PC-3 (cell line): ENCODE results near the gene SLC9A9. TPM values are rescaled to one million over a fixed set of nuclear protein-coding genes. Genes with fewer than 3 reads are reported as not detected.

ENCODE experiments used
- ATAC-seq: fragments of 200-7000 bp; cut with Tn5 transposase; 2 replicates; pipeline ENCODE4 v1.9.1; 2020; ENCODE audit warnings: mild to moderate bottlenecking, moderate library complexity
- BruUV-seq: library from RNA; stranded (reverse); fragments of 400-500 nt; replicated peaks from 2 replicates; lab custom pipeline; 2021; lab: Mats Ljungman, UMichigan
- CTCF ChIA-PET: fragments of 300-600 bp; sonication (Branson Sonifier 250); formaldehyde crosslinking; loops from one replicate; lab custom pipeline; 2022; ENCODE audit warnings: antibody characterized with exemption; lab: Charles Lee
- POLR2A ChIA-PET: fragments of 300-600 bp; sonication (Branson Sonifier 250); formaldehyde crosslinking; loops from one replicate; lab custom pipeline; 2022; ENCODE audit warnings: antibody characterized with exemption; ENCODE audit not compliant: unreplicated experiment; lab: Charles Lee
- DNase-seq: peaks from one replicate; pipeline ENCODE4 v3.0.0-alpha.2; 2015
- H2AFZ ChIP-seq: fragments of 300-600 bp; sonication (generic); 2 replicates; pipeline ENCODE4 v1.6.0; 2016; ENCODE audit warnings: antibody characterized with exemption, low read length
- H3F3A ChIP-seq: fragments of 300-600 bp; sonication (generic); one replicate; pipeline ENCODE4 v1.6.0; 2017; ENCODE audit warnings: antibody characterized with exemption, low read length, control low read depth, mild to moderate bottlenecking; ENCODE audit not compliant: unreplicated experiment
- H3K27ac ChIP-seq: fragments of 300-600 bp; sonication (generic); 2 replicates; pipeline ENCODE4 v1.5.1; 2016; ENCODE audit warnings: mild to moderate bottlenecking, low read length
- H3K27me3 ChIP-seq: fragments of 300-600 bp; sonication (generic); 2 replicates; pipeline ENCODE4 v1.6.1; 2016; ENCODE audit warnings: low read length, mixed read lengths
- H3K36me3 ChIP-seq: fragments of 300-600 bp; sonication (generic); 2 replicates; pipeline ENCODE4 v1.6.1; 2016; ENCODE audit warnings: low read depth, mixed run types, low read length, mixed read lengths
- H3K4me1 ChIP-seq: fragments of 300-600 bp; sonication (generic); 2 replicates; pipeline ENCODE4 v1.5.1; 2016; ENCODE audit warnings: low read length; ENCODE audit not compliant: insufficient read depth
- H3K4me2 ChIP-seq: fragments of 300-600 bp; sonication (generic); 2 replicates; pipeline ENCODE4 v1.6.0; 2016; ENCODE audit warnings: low read length
- H3K4me3 ChIP-seq: fragments of 300-600 bp; sonication (generic); 2 replicates; pipeline ENCODE4 v1.5.1; 2016; ENCODE audit warnings: mild to moderate bottlenecking, low read length, mixed read lengths
- H3K79me2 ChIP-seq: fragments of 300-600 bp; sonication (generic); 2 replicates; pipeline ENCODE4 v1.6.1; 2017; ENCODE audit warnings: low read length, mixed read lengths
- H3K9ac ChIP-seq: fragments of 300-600 bp; sonication (generic); 2 replicates; pipeline ENCODE4 v1.6.0; 2016; ENCODE audit warnings: mild to moderate bottlenecking, low read length
- H3K9me2 ChIP-seq: fragments of 300-600 bp; sonication (generic); replicated peaks from 2 replicates; pipeline ENCODE4 v1.6.1; 2016; ENCODE audit warnings: mixed run types, low read length, mixed read lengths
- H3K9me3 ChIP-seq: fragments of 300-600 bp; sonication (generic); 2 replicates; pipeline ENCODE4 v1.6.1; 2016; ENCODE audit warnings: low read length, mixed read lengths
- H4K20me1 ChIP-seq: fragments of 300-600 bp; sonication (generic); 2 replicates; pipeline ENCODE4 v1.6.1; 2016; ENCODE audit warnings: low read length, mixed read lengths
- CTCF ChIP-seq: fragments of 300-600 bp; sonication (generic); conservative IDR thresholded peaks from 2 replicates; pipeline ENCODE4 v1.5.1; 2017; ENCODE audit warnings: antibody characterized with exemption, low read depth, mild to moderate bottlenecking, low read length
- EZH2 ChIP-seq: fragments of 300-600 bp; sonication (generic); IDR thresholded peaks from one replicate; pipeline ENCODE4 v1.6.1; 2017; ENCODE audit warnings: antibody characterized with exemption, mild to moderate bottlenecking, low read length; ENCODE audit not compliant: unreplicated experiment
- EZH2phosphoT487 ChIP-seq: fragments of 300-600 bp; sonication (generic); IDR thresholded peaks from 2 replicates; pipeline ENCODE4 v1.6.1; 2018; ENCODE audit warnings: mild to moderate bottlenecking, antibody characterized with exemption, low read length, borderline replicate concordance
- intact Hi-C: fragments of 100-400 bp; cut with micrococcal nuclease; formaldehyde crosslinking; loops from 2 replicates; pipeline ENCODE4 v1.9.0; 2023
- total RNA-seq: library from RNA; depleted of rRNA; stranded (reverse); fragments of >200 nt; gene quantifications from 2 replicates; pipeline ENCODE4 v1.2.3, GENCODE V29; 2014

Gene SLC9A9
- total RNA-seq, 1 experiment from 2014 or later = 0.07 TPM

DNA sequence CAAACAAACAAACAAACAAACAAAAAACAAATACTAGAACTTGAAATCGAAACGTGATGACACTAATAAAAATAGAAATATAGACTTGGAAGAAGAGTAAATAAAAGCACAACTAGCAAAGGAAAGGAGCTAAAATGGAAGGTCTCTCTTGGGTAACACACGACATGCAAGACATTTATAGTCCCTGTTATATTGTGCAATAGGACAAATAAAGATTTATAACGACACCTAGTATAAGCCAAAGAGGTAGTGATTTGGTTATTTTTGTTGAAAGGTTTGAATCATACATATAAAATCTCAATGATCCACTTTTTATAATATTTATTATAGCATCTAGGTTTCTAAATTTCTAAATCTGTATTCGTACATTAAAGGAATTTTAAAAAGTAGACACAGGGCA lies 379.1 kb downstream of the SLC9A9 start:
- ATAC-seq (no peak), DNase-seq (no peak)
- H3K4me2 ChIP-seq = no peak overlapping the region
- H3K36me3 ChIP-seq = no peaks in the 10 kb centered on the region
- H3K9me3 ChIP-seq = no peaks in the 10 kb centered on the region
- H2AFZ ChIP-seq = no peak overlapping the region
- no peaks in the 10 kb centered on the region for H3K27me3 ChIP-seq
- H3K4me1 ChIP-seq = no peaks in the 10 kb centered on the region
- H3K27ac ChIP-seq = no peak overlapping the region
- no peaks in the 10 kb centered on the region for H3K9me2 ChIP-seq
- no peaks in the 10 kb centered on the region for H4K20me1 ChIP-seq
- no peaks in the 10 kb centered on the region for H3K79me2 ChIP-seq
- ChIA-PET POLR2A (no interaction called here), CTCF (no interaction called here)
- no peaks in the 10 kb centered on the region for H3F3A ChIP-seq
- intact Hi-C loops = no loop called here
- H3K4me3 ChIP-seq = no peak overlapping the region
- no peak overlapping the region for H3K9ac ChIP-seq
- BruUV-seq = no TSS peak
- TF ChIP-seq CTCF (no peak), EZH2 (no peak), EZH2phosphoT487 (no peak)

GRCh38 chr3:143465666-143466065 lies 382.6 kb downstream of the SLC9A9 start:
- CTCF ChIA-PET = no interaction called here
- POLR2A ChIA-PET = no interaction called here
- H3K4me2 ChIP-seq = no peak overlapping the region
- peak; percentile 31 for DNase-seq
- H3K27ac ChIP-seq = no peak overlapping the region
- H4K20me1 ChIP-seq = no peaks in the 10 kb centered on the region
- H3K4me3 ChIP-seq = no peak overlapping the region
- H3K79me2 ChIP-seq = no peaks in the 10 kb centered on the region
- no peak overlapping the region for H3K9ac ChIP-seq
- BruUV-seq = no TSS peak
- H3F3A ChIP-seq = no peaks in the 10 kb centered on the region
- peak; percentile 13; the same call in 1 of the 2 replicates for ATAC-seq
- no peak overlapping the region for H2AFZ ChIP-seq
- no peaks in the 10 kb centered on the region for H3K27me3 ChIP-seq
- no peak for TF ChIP-seq EZH2
- H3K4me1 ChIP-seq = no peaks in the 10 kb centered on the region
- no peaks in the 10 kb centered on the region for H3K9me2 ChIP-seq
- no peaks in the 10 kb centered on the region for H3K36me3 ChIP-seq
- intact Hi-C loops = no loop called here
- H3K9me3 ChIP-seq = no peaks in the 10 kb centered on the region

- no peaks in the 10 kb centered on the region for H3K27me3 ChIP-seq
- H3K36me3 ChIP-seq = no peaks in the 10 kb centered on the region
- no peaks in the 10 kb centered on the region for H3F3A ChIP-seq
- intact Hi-C loops = no loop called here
- H3K27ac ChIP-seq = no peak overlapping the region
- H3K4me3 ChIP-seq = no peak overlapping the region
- TF ChIP-seq EZH2phosphoT487 (no peak), CTCF (no peak), EZH2 (no peak)
- no peaks in the 10 kb centered on the region for H3K9me2 ChIP-seq
- no peaks in the 10 kb centered on the region for H3K79me2 ChIP-seq
- no peak overlapping the region for H3K4me2 ChIP-seq
- no peaks in the 10 kb centered on the region for H3K4me1 ChIP-seq
- ChIA-PET CTCF (no interaction called here), POLR2A (no interaction called here)
- no peaks in the 10 kb centered on the region for H3K9me3 ChIP-seq
- ATAC-seq (no peak), DNase-seq (no peak)
- no TSS peak for BruUV-seq
- no peak overlapping the region for H2AFZ ChIP-seq
- H3K9ac ChIP-seq = no peak overlapping the region
- H4K20me1 ChIP-seq = no peaks in the 10 kb centered on the region
Observed at GRCh38 chr3:143464850-143465249, 383.4 kb downstream of the SLC9A9 start.
